NCI-H345 treated with DMSO at 0.1 percent for 48 hours (cell line): ENCODE measurements around the gene CCM2.
"Not testable (repeated sequence)": the region's sequence is repeated elsewhere in the genome, so short reads cannot be mapped to it uniquely, and the experiment has no call there.

Source experiments
- DNase-seq: peaks from one replicate; lab custom pipeline; 2025; ENCODE audit not compliant: unreplicated experiment; lab: John Stamatoyannopoulos, UW

CCM2 gene

GRCh38 chr7:45032421-45032820, 32.4 kb downstream of the CCM2 start:
- no peak for DNase-seq

- no peak for DNase-seq
These were observed 33.4 kb downstream of the CCM2 start for GRCh38 chr7:45033261-45033930.

GRCh38 chr7:45033931-45034290, 33.9 kb downstream of the CCM2 start:
- no peak for DNase-seq

- not testable (repeated sequence) for DNase-seq
These were observed 34.7 kb downstream of the CCM2 start for GRCh38 chr7:45034710-45035109.

- no peak for DNase-seq
These were observed 35.4 kb downstream of the CCM2 start for GRCh38 chr7:45035371-45035770.

- peak; percentile 7 for DNase-seq
These were observed 35.9 kb downstream of the CCM2 start for GRCh38 chr7:45035893-45036292.

- no peak for DNase-seq
These were observed 36.3 kb downstream of the CCM2 start for GRCh38 chr7:45036317-45036716.

- DNase-seq: no peak
These were observed 36.8 kb downstream of the CCM2 start for GRCh38 chr7:45036796-45037195.

- DNase-seq: no peak
These were observed 37.9 kb downstream of the CCM2 start for GRCh38 chr7:45037876-45038275.

- DNase-seq: no peak
These were observed 39.1 kb downstream of the CCM2 start for GRCh38 chr7:45039106-45039505.

- DNase-seq: no peak
These were observed 44.3 kb downstream of the CCM2 start for GRCh38 chr7:45044338-45044737.

- no peak for DNase-seq
These were observed 48.7 kb downstream of the CCM2 start for GRCh38 chr7:45048748-45049147.

- no peak for DNase-seq
These were observed 50.2 kb downstream of the CCM2 start for GRCh38 chr7:45050198-45050597.

GRCh38 chr7:45052011-45052410, 52.0 kb downstream of the CCM2 start:
- no peak for DNase-seq

GRCh38 chr7:45053401-45053800, 53.4 kb downstream of the CCM2 start:
- DNase-seq: no peak

GRCh38 chr7:45053941-45054340, 53.9 kb downstream of the CCM2 start:
- DNase-seq: no peak

- no peak for DNase-seq
These were observed 54.4 kb downstream of the CCM2 start for GRCh38 chr7:45054442-45054841.

- DNase-seq: no peak
These were observed 55.0 kb downstream of the CCM2 start for GRCh38 chr7:45055016-45055415.

GRCh38 chr7:45055594-45056219, 55.7 kb downstream of the CCM2 start:
- DNase-seq: no peak

- DNase-seq: no peak
These were observed 57.9 kb downstream of the CCM2 start for GRCh38 chr7:45057878-45058277.

GRCh38 chr7:45060295-45060694, 60.3 kb downstream of the CCM2 start:
- no peak for DNase-seq

- no peak for DNase-seq
These were observed 61.4 kb downstream of the CCM2 start for GRCh38 chr7:45061352-45061751.

- DNase-seq: no peak
These were observed 61.9 kb downstream of the CCM2 start for GRCh38 chr7:45061806-45062425.
